Epithelial cell of esophagus (primary cell): ENCODE data around the gene SERPING1.

Source experiments
- DNase-seq: peaks from one replicate; pipeline ENCODE4 v3.0.0; 2010; ENCODE audit warnings: low read depth
- H3K4me3 ChIP-seq: 2 replicates; pipeline ENCODE4 v1.5.1; 2011; ENCODE audit warnings: mild to moderate bottlenecking, low read length, control low read depth
- CTCF ChIP-seq: IDR thresholded peaks from 2 replicates; pipeline ENCODE4 v1.5.1; 2011; ENCODE audit warnings: low read depth, mild to moderate bottlenecking, low read length, control low read depth, inconsistent platforms; ENCODE audit not compliant: insufficient read depth; ENCODE audit errors: missing control alignments

SERPING1 gene

GRCh38 chr11:57622263-57622662 is 24.8 kb downstream of the SERPING1 start:
- no peak overlapping the region for H3K4me3 ChIP-seq
- no peak for TF ChIP-seq CTCF
- DNase-seq = no peak

- H3K4me3 ChIP-seq = no peak overlapping the region
- no peak for TF ChIP-seq CTCF
- DNase-seq = no peak
Measured at GRCh38 chr11:57624864-57625263, 27.4 kb downstream of the SERPING1 start.

GRCh38 chr11:57626895-57627294 is 29.4 kb downstream of the SERPING1 start:
- no peak overlapping the region for H3K4me3 ChIP-seq
- TF ChIP-seq CTCF = no peak
- no peak for DNase-seq

- DNase-seq = no peak
- no peak overlapping the region for H3K4me3 ChIP-seq
- no peak for TF ChIP-seq CTCF
Measured at GRCh38 chr11:57630171-57630570, 32.7 kb downstream of the SERPING1 start.

GRCh38 chr11:57632116-57632515 is 34.6 kb downstream of the SERPING1 start:
- H3K4me3 ChIP-seq = no peak overlapping the region
- no peak for TF ChIP-seq CTCF
- DNase-seq = no peak

- no peak for DNase-seq
- H3K4me3 ChIP-seq = no peak overlapping the region
- no peak for TF ChIP-seq CTCF
Measured at GRCh38 chr11:57633394-57634070, 36.0 kb downstream of the SERPING1 start.

- DNase-seq = no peak
- H3K4me3 ChIP-seq = no peak overlapping the region
- TF ChIP-seq CTCF = no peak
Measured at GRCh38 chr11:57634311-57634710, 36.8 kb downstream of the SERPING1 start.
